Left ventricle myocardium inferior (tissue), 1 donor: ENCODE results near the gene MED12L. TPM values are rescaled to one million over a fixed set of nuclear protein-coding genes. Genes with fewer than 3 reads are reported as not detected.
"Not testable (repeated sequence)": the region's sequence is repeated elsewhere in the genome, so short reads cannot be mapped to it uniquely, and the experiment has no call there.

Experiments used
- DNase-seq: peaks from one replicate; pipeline ENCODE4 v3.0.0-alpha.2; 2020
- H3K27ac ChIP-seq: fragments of 200-600 bp; replicated peaks from 2 replicates; pipeline ENCODE4 v1.8.0; 2021
- H3K27me3 ChIP-seq: fragments of 200-600 bp; 2 replicates; pipeline ENCODE4 v1.8.0; 2021; ENCODE audit warnings: low read depth
- H3K36me3 ChIP-seq: fragments of 200-600 bp; 2 replicates; pipeline ENCODE4 v1.8.0; 2021
- H3K4me1 ChIP-seq: fragments of 200-600 bp; 2 replicates; pipeline ENCODE4 v1.8.0; 2021
- H3K4me3 ChIP-seq: fragments of 200-600 bp; 2 replicates; pipeline ENCODE4 v1.8.0; 2021; ENCODE audit warnings: mild to moderate bottlenecking, moderate library complexity
- H3K9me3 ChIP-seq: fragments of 200-600 bp; replicated peaks from 2 replicates; pipeline ENCODE4 v1.8.0; 2021
- CTCF ChIP-seq: fragments of 200-600 bp; IDR thresholded peaks from 2 replicates; pipeline ENCODE4 v1.8.0; 2021; ENCODE audit warnings: antibody characterized with exemption, mild to moderate bottlenecking, borderline replicate concordance
- intact Hi-C: fragments of 100-400 bp; cut with micrococcal nuclease; formaldehyde crosslinking; loops from one replicate; pipeline ENCODE4 v1.11.0; 2022
- total RNA-seq: library from RNA; stranded (reverse); fragmentation: NEBNext Ultra II Directional; extraction: Animal tissue kit (Norgen Biotek cat#: 25700); gene quantifications from one replicate; pipeline ENCODE4 v1.2.1, GENCODE V29; 2021
- donor health status: DM: no; HTN: yes; CAD: no; lungs with severe emphysema.

Gene MED12L
- total RNA-seq, 1 donor from 2014 or later: 0.82 TPM

DNA sequence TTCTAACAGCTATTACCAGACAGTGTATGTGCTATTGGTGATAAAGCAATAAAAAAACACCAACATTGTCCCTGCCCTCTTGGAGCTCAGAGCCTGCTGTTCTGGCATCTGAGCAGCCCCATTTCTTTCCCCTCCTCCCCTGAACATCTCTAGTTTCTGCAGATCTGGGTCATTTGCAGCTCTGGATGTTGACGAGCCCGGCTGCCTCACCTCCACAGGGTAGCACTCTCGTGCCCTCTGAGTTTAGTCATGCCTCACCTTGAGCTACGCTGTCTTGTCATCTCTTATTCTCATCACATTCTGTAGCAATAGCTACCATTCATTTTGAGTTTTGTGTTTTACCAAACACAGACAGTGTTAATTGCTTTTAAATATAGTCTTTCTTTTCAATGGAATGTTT is 147.5 kb downstream of the MED12L start:
- Histone ChIP-seq H3K9me3 (no peaks in the 10 kb centered on the region), H3K27ac (no peak overlapping the region), H3K27me3 (no peaks in the 10 kb centered on the region), H3K4me3 (no peak overlapping the region), H3K4me1 (peaks cover 12% of the 10 kb centered on the region), H3K36me3 (no peaks in the 10 kb centered on the region)
- intact Hi-C loops: no loop called here
- no peak for DNase-seq
- TF ChIP-seq CTCF: no peak

GRCh38 chr3:151234825-151235224 is 149.4 kb downstream of the MED12L start:
- Histone ChIP-seq H3K27ac (no peak overlapping the region), H3K36me3 (no peaks in the 10 kb centered on the region), H3K4me3 (no peak overlapping the region), H3K4me1 (no peaks in the 10 kb centered on the region), H3K9me3 (no peaks in the 10 kb centered on the region), H3K27me3 (no peaks in the 10 kb centered on the region)
- DNase-seq: no peak
- TF ChIP-seq CTCF: no peak
- intact Hi-C loops: no loop called here

- TF ChIP-seq CTCF: no peak
These were observed 150.9 kb downstream of the MED12L start for GRCh38 chr3:151236316-151236715.

DNA sequence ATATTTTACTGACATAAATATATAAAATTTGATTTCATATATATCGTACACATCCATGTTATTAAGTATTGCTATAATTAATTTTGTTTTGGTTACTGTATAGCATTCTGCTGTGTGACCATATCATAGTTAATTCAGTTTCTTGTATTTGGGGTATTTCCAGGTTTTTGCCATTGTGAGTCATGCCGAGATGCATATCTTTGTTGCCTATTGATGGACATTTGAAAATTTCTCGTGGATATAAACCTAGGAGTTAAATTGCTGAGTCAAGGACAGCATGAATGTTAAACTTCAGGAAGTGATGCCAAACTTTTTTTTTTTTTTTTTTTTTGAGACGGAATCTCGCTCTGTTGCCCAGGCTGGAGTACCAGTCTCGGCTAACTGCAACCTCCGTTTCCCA is 151.3 kb downstream of the MED12L start:
- no peak for TF ChIP-seq CTCF

More at GRCh38 chr3:151236316-151236715, 150.9 kb downstream of the MED12L start:
- no peak for DNase-seq
- Histone ChIP-seq H3K27ac (no peak overlapping the region), H3K27me3 (no peaks in the 10 kb centered on the region), H3K4me3 (no peak overlapping the region), H3K36me3 (no peaks in the 10 kb centered on the region), H3K9me3 (no peaks in the 10 kb centered on the region), H3K4me1 (no peaks in the 10 kb centered on the region)
- intact Hi-C loops: no loop called here

DNA sequence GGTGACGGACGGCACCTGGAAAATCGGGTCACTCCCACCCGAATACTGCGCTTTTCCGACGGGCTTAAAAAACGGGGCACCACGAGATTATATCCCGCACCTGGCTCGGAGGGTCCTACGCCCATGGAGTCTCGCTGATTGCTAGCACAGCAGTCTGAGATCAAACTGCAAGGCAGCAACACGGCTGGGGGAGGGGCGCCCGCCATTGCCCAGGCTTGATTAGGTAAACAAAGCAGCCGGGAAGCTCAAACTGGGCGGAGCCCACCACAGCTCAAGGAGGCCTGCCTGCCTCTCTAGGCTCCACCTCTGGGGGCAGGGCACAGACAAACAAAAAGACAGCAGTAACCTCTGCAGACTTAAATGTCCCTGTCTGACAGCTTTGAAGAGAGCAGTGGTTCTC is 156.5 kb downstream of the MED12L start:
- H3K27ac ChIP-seq, H3K9me3 ChIP-seq, H3K4me3 ChIP-seq, H3K27me3 ChIP-seq, H3K4me1 ChIP-seq, intact Hi-C loops, DNase-seq, H3K36me3 ChIP-seq: not testable (repeated sequence)

More for the DNA sequence above, 151.3 kb downstream of the MED12L start:
- no peak for DNase-seq
- no peaks in the 10 kb centered on the region for H3K9me3 ChIP-seq
- H3K36me3 ChIP-seq: no peaks in the 10 kb centered on the region
- H3K27me3 ChIP-seq: no peaks in the 10 kb centered on the region
- no peak overlapping the region for H3K27ac ChIP-seq
- intact Hi-C loops: no loop called here
- H3K4me3 ChIP-seq: no peak overlapping the region
- no peaks in the 10 kb centered on the region for H3K4me1 ChIP-seq

DNA sequence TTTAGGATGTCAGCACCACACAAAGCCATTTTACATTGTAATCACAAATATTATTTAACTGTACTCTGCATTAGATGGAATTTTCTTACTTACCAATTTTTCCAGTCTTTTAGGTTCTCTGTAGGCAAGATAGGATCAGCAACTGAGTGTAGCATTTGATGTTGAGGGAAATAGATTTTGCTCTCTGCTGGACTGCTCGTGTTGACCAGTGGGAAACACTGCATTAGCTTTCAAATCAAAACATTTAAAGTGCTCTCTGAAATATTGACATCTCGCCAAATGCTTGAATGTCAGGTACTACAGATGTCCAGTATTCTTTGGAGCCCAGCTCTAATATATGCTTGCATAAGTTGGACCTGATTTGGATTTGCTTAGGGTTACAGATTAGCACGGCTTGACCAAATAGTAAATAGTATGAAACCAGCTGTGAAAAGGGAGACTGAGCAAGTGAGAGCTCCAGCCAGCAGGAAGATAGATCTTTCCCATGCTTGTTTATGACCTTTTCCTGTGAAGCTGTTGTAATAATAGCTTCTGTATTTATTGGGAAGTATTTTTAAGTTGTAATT is 163.4 kb downstream of the MED12L start:
- intact Hi-C loops: no loop called here
- H3K27me3 ChIP-seq: no peaks in the 10 kb centered on the region
- no peaks in the 10 kb centered on the region for H3K36me3 ChIP-seq
- no peak for DNase-seq
- TF ChIP-seq CTCF: no peak
- H3K9me3 ChIP-seq: peaks cover 3% of the 10 kb centered on the region
- H3K4me3 ChIP-seq: peak overlapping the region; percentile 36
- H3K27ac ChIP-seq: peak overlapping the region; percentile 61
- no peaks in the 10 kb centered on the region for H3K4me1 ChIP-seq
